SU-DHL-6 (cell line): ENCODE results near the gene FBXO31.

Experiments used
- EZH2phosphoT487 ChIP-seq: fragments of 200-600 bp; sonication (generic), shearing (Covaris generic); conservative IDR thresholded peaks from 2 replicates; pipeline ENCODE4 v1.6.1; 2018; ENCODE audit warnings: mild to moderate bottlenecking, antibody characterized with exemption, low read length, moderate library complexity, mixed read lengths
- TF ChIP-seq, protein P1 (sequence below): fragments of 200-600 bp; sonication (generic); IDR thresholded peaks from one replicate; pipeline ENCODE4 v1.5.1; 2017; ENCODE audit warnings: antibody characterized with exemption, mild to moderate bottlenecking, low read length, moderate library complexity; ENCODE audit not compliant: insufficient read depth, poor library complexity, severe bottlenecking

DNA sequence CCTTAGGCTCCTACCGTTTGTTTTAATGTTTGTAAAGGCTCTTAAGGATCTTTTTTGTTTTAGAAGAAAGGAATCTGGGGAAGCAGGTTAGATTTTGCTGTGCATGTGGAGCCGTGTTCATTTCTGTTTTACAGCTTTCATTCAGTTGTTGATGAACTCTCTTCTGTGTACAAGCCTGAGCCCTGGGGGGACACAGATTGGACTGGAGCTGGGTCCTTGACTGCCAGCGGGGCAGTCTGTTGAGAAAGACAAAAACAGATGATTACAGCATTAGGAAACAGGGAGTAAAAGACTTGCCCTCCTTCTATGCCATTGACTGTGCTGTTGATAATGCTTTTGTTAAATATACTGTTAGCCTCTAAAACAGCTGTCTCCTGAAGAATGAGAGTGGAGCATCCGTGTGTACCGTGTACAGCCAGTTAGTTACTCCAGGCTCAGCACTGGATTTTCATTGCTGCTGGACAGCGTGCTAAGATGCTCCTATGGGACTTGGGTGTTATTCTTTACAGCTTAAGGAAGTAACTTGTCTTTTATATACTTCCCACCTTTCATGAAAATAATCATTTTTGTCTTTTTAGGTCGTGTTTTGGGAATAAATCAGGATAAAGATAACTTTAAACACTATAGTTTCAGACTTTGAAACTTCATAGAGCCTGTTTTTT lies 11.7 kb upstream of the FBXO31 start:
- no peak for TF ChIP-seq EZH2phosphoT487
- TF ChIP-seq, protein P1, sequence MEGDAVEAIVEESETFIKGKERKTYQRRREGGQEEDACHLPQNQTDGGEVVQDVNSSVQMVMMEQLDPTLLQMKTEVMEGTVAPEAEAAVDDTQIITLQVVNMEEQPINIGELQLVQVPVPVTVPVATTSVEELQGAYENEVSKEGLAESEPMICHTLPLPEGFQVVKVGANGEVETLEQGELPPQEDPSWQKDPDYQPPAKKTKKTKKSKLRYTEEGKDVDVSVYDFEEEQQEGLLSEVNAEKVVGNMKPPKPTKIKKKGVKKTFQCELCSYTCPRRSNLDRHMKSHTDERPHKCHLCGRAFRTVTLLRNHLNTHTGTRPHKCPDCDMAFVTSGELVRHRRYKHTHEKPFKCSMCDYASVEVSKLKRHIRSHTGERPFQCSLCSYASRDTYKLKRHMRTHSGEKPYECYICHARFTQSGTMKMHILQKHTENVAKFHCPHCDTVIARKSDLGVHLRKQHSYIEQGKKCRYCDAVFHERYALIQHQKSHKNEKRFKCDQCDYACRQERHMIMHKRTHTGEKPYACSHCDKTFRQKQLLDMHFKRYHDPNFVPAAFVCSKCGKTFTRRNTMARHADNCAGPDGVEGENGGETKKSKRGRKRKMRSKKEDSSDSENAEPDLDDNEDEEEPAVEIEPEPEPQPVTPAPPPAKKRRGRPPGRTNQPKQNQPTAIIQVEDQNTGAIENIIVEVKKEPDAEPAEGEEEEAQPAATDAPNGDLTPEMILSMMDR, result no peak
